ENCODE data around the gene DUSP12. TPM values are rescaled to one million over a fixed set of nuclear protein-coding genes. Genes with fewer than 3 reads are reported as not detected.

DUSP12 gene, protein sequence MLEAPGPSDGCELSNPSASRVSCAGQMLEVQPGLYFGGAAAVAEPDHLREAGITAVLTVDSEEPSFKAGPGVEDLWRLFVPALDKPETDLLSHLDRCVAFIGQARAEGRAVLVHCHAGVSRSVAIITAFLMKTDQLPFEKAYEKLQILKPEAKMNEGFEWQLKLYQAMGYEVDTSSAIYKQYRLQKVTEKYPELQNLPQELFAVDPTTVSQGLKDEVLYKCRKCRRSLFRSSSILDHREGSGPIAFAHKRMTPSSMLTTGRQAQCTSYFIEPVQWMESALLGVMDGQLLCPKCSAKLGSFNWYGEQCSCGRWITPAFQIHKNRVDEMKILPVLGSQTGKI
- 33.6 and 37.0 TPM in 2 replicates for total RNA-seq

DNA sequence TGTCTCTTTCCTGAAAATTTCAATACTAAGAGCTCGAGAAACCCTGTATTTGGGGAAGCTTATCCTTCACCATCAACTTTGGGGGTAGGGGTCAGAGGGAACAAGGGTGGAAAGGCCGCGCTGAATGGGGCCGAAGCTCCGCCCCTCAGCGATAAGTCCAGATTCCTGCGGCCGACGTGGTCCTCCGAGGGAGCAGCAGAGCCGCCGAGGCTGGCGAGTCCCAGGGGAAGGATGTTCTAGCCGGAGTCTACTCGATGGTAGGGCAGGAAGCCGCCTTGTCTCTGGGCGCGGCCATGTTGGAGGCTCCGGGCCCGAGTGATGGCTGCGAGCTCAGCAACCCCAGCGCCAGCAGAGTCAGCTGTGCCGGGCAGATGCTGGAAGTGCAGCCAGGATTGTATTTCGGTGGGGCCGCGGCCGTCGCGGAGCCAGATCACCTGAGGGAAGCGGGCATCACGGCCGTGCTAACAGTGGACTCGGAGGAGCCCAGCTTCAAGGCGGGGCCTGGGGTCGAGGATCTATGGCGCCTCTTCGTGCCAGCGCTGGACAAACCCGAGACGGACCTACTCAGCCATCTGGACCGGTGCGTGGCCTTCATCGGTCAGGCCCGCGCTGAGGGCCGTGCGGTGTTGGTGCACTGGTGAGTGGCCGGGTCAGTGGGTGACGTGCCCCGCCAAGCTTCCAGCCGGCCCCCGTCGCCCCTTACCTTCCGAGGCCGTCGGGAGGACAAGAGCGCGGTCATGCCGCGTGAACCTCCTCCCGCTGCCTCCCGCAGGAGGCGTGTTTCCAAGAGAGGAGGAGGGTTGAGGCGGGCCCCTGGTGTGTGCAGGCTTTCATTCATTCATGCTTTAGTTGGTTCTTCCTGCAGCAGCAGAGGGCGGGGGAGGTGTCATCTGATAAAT lies at the start of gene DUSP12:
Gene DUSP12 (plus strand): TSS at position 278 of the 899 bp plus-strand sequence. CDS start 16 bp downstream, at position 294.

DNA sequence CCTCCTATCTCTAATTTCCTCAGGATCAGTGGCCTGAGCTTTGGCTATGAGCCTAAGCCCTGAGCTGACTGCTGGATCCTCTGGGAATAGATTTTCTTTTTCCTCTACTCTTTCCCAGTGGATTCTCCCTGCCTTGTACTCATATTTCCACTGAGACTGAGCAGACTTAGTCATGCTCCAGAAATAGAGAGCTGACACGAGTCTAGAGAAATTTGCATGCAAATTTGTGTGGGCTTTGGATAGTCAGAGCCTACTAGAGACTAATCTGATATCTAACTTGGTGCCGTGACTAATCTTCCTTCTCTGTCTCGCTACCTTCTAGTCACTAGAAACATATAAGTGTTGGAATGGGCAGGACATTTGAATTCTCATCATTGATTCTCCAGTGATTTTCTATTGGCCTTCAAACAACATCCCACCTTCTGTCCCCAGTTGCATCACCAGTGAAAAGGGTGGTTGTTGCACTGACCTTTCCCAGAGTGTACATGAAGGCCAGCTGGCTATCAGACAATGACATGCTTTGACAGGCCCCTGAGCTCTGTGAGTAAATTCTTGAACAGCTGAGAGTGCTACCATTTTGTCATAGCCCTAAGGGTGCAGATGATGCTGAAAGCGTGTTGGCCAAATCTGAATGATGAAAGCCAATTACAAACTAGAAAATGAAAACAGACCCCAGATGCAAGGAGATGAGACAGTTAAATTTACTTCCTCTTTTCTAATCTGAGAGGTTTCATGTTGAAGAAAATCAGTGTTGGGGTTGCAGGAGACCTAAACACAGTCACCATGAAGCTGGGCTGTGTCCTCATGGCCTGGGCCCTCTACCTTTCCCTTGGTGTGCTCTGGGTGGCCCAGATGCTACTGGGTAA lies 42.9 kb upstream of the DUSP12 start, which contains the start of gene FCRLA:
Gene FCRLA (plus strand): TSS at position 748 of the 866 bp plus-strand sequence. CDS start 36 bp downstream, at position 784.

DNA sequence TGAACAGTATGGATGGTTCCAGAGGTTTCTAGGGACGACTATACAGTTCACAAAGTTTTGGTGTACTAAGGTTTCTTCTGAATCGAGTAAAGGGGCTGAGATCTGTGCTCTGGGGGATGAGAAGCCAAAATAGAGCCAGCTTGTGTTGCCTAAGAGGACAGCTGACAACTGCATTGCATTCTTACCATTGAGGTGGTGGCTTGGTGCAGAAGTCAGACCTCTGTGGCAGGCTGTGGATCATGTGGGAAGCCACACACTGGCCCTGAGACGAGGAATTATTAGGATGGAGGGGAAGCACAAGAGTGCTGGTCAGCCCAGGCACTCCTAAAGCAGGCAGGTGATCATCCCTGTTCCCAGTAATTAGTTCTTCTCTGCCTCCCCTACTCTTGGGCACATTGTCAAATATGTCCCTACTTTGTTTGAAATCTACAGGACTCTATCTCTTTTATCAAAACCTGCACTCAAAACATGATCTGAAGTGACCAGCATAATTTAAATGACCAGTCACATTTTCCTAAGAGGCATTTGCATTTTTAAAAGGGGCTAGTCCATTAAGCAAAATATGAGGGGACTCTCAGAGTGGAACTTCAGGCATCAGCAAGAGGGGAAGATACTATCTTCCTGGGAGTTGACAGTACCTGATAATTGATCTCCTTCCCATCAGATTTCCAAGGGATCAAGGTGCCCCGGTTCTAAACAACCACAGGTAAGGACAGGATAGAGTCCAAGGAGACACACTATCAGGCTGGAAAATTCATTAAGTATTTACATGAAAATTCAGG lies 28.4 kb upstream of the DUSP12 start, which contains the start of gene FCRLB:
Gene FCRLB (plus strand): TSS at position 589 of the 782 bp plus-strand sequence. CDS start 1,129 bp downstream, outside the sequence.

DNA sequence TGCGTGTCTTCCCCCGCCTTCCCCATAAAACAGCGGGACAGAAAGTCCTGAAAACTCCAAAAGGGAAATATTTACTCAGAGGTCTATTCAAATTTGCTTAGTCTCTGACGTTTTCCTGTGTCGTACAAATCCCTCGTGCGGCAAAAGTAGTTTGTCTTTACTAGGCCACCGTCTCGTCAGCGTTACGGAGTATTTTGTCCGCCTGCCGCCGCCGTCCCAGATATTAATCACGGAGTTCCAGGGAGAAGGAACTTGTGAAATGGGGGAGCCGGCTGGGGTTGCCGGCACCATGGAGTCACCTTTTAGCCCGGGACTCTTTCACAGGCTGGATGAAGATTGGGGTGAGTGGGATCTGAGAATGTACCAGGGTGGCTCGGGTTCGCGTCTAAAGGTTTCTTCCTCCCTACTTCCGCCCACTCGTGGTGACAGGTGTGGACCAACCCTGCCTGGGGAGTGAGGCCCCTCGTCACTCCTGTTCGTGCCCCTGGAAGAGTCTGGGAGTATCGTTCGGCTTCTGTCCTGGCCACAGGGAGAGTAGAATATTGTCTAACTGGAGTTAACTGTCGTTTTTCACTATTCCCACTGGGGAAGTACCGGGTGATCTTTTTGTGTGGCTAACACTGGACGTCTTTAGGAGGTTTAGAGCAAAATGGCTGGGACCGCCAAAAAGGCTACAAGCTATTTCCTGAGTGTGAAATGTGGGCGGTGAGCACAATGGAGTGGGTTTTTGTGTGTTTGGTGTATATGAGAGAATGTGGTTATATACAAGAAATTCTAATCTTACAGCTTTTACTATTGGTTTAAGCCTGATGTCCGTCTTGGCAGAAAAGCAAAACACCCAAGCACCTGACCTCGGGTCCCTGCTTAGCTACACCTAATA lies 16.8 kb downstream of the DUSP12 start, which contains the start of gene ATF6:
Gene ATF6 (plus strand): TSS at position 219 of the 880 bp plus-strand sequence. CDS start 41 bp downstream, at position 260.

Other genes with a start within 250 kb of the DUSP12 start
- gene FCGR2A, start 244.3 kb upstream of the DUSP12 start, total RNA-seq: 0.14 TPM in 1 of 2 replicates, not detected in the other
- 0.30 and 1.1 TPM in 2 replicates for gene HSPA6, start 225.2 kb upstream of the DUSP12 start, total RNA-seq
- not detected in 2 replicates for gene FCGR3A, start 200.0 kb upstream of the DUSP12 start, total RNA-seq
- gene FCGR3B, start 118.6 kb upstream of the DUSP12 start, total RNA-seq: not detected in 2 replicates
- not detected in 2 replicates for gene FCGR2B, start 86.6 kb upstream of the DUSP12 start, total RNA-seq
- gene FCRLA, start 42.6 kb upstream of the DUSP12 start, total RNA-seq: 0.59 and 0.83 TPM in 2 replicates
- gene FCRLB, start 28.2 kb upstream of the DUSP12 start, total RNA-seq: 0.89 and 3.7 TPM in 2 replicates
- 27.6 and 29.9 TPM in 2 replicates for gene ATF6, start 16.5 kb downstream of the DUSP12 start, total RNA-seq

Data from smooth muscle cell of the umbilical artery (primary cell).